Stimulated activated CD4-positive, alpha-beta T cell treated with anti-CD3 and anti-CD28 coated beads, Interleukin-4, amount 100 ng/mL, for 4 hours (primary cell): Measurements from ENCODE around the gene KL.

Experiments used
- DNase-seq, 2 experiments: peaks; one replicate each; pipeline ENCODE4 v3.0.0-alpha.2; 2020

The KL gene

GRCh38 chr13:33115274-33115673 lies 99.1 kb downstream of the KL start:
- no peak for DNase-seq
